Choroid plexus epithelial cell (primary cell): Measurements from ENCODE around the gene LIN9.
A peak's percentile ranks its signal among the peaks of the same experiment; 100 is the strongest.
"Not testable (repeated sequence)": the region's sequence is repeated elsewhere in the genome, so short reads cannot be mapped to it uniquely, and the experiment has no call there.

Experiments used
- DNase-seq: peaks from one replicate; pipeline ENCODE4 v3.0.0-alpha.2; 2010; ENCODE audit warnings: low read depth
- H3K4me3 ChIP-seq: 2 replicates; pipeline ENCODE4 v1.5.1; 2011; ENCODE audit warnings: low read depth, mild to moderate bottlenecking, control low read depth, low read length, moderate library complexity
- TF ChIP-seq, protein P1 (sequence below): conservative IDR thresholded peaks from 2 replicates; pipeline ENCODE4 v1.5.1; 2011; ENCODE audit warnings: low read depth, mild to moderate bottlenecking, control low read depth, inconsistent platforms, low read length, moderate library complexity

LIN9 gene

DNA sequence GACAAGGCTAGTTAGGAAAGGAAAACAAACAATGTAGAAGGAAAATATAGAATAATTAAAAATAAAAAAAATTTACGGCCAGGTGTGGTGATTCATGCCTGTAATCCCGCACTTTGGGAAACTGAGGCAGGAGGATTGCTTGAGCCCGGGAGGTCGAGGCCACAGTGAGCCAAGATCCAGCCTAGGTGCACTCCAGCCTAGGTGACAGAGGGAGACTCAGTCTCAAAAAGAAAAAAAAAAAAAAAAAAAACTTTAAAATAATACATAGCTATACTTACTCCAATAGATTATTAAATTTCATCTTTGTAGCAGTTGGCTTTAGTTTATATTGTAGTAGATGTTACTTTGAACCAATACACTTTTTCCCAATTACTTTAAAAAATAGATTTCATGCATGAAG, 32.0 kb downstream of the LIN9 start:
- no peak overlapping the region for H3K4me3 ChIP-seq
- TF ChIP-seq, protein P1, sequence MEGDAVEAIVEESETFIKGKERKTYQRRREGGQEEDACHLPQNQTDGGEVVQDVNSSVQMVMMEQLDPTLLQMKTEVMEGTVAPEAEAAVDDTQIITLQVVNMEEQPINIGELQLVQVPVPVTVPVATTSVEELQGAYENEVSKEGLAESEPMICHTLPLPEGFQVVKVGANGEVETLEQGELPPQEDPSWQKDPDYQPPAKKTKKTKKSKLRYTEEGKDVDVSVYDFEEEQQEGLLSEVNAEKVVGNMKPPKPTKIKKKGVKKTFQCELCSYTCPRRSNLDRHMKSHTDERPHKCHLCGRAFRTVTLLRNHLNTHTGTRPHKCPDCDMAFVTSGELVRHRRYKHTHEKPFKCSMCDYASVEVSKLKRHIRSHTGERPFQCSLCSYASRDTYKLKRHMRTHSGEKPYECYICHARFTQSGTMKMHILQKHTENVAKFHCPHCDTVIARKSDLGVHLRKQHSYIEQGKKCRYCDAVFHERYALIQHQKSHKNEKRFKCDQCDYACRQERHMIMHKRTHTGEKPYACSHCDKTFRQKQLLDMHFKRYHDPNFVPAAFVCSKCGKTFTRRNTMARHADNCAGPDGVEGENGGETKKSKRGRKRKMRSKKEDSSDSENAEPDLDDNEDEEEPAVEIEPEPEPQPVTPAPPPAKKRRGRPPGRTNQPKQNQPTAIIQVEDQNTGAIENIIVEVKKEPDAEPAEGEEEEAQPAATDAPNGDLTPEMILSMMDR: no peak
- DNase-seq: no peak

DNA sequence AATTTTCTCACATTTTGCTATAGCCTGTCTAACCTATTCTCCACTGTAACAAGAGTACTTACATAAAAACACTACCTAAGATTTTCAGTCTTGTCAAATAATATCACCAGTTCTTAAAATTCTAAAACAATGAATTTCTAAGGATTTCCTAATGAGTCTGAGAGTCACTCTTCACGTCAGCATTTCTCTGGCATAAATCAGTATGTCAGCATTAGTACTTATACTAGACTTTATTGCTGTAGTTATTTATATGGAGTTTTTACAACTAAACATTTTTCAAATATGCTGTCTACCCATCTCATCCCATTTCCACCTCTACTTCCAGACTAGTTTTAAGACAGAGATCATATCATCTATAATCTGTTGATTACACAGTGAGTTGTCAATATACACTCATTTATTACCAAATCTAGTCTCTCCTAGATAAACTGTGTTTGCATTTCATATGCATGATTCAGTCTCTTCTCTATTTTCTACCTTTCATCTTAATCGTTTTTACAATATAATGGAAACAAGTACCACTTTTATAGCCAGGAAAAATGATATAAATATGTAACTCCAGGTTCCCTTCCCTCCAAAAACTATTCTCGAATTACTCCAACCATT, 32.8 kb downstream of the LIN9 start:
- no peak for DNase-seq
- no peak overlapping the region for H3K4me3 ChIP-seq
- TF ChIP-seq, protein P1: no peak

DNA sequence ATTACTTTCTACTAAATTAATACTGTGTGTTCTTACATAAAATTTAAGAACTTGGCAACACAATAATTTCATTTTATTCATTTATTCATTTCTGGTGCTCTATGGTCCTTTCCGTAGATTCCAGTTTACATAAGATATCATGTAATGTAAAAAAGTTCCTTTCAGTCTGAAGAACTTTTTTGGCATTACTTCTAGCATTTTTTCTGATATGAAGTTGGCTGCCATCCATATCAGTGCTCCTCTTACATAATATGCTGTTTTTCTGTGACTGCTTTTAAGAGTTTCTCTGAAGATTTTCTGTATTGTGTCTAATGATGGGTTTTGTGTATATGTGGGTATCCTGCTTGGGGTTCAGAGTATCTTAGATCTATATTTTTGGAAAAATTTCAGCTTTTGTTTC, 34.8 kb downstream of the LIN9 start:
- peak; percentile 58 for DNase-seq
- H3K4me3 ChIP-seq: no peak overlapping the region
- TF ChIP-seq, protein P1: no peak

DNA sequence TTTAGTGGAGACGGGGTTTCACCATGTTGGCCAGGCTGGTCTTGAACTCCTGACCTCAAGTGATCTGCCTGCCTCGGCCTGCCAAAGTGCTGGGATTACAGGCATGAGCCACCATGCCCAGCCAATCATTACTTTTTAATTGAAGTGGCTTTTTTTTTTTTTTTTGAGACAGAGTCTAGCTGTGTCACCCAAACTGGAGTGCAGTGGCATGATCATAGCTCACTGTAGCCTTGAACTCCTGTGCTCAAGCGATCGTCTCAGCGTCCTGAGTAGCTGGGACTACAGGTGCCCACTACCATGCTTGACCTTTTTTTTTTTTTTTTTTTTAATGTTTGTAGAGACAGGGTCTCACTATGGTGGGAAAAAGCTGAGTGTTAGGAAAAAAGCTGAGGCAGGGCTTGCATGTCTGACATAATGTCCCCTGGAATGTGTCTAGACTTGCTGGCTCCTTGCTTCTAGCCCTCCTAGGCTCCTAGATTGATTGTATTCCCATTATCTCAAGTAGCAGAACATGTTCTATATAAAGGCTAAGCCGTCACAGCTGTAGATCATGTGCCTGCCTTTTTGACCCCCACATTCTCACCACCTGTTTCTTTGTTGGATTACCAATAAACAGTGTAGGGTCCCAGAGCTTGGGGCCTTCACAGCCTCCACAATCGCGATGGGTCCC, 36.6 kb downstream of the LIN9 start:
- not testable (repeated sequence) for DNase-seq

DNA sequence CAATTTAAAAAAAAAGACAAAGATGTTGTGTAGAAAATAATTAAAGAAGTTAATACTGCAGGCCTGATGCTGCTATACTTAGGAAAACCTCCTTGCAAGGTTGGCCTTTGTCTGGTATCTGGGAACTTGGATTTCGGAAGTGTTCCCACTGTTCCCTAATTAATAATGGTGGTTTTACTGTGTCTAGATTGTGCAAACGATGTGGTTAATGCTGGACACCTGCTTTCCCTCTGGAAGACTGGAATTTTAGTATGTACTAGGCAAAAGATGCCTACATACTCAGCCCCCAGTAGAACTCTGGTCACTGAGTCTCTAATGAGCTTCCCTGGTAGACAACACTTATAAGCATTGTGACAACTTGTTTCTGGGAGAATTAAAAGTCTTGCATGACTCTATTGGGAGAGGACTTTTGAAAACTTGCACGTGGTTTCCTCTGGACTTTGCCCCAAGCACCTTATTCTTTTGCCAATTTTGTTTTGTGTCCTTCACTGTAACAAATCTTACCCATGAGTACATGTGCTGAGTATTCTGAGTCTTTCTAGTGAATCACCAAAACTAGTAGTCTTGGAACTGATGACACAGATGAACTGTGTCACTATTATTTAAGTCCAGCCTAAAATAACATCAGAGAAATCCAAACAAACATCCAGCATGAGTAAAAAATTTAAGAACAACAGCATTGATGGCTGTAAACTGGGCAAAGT, 40.4 kb downstream of the LIN9 start:
- TF ChIP-seq, protein P1: no peak
- DNase-seq: peak; percentile 14
- no peak overlapping the region for H3K4me3 ChIP-seq

More for the DNA sequence above, 36.6 kb downstream of the LIN9 start:
- not testable (repeated sequence) for H3K4me3 ChIP-seq

DNA sequence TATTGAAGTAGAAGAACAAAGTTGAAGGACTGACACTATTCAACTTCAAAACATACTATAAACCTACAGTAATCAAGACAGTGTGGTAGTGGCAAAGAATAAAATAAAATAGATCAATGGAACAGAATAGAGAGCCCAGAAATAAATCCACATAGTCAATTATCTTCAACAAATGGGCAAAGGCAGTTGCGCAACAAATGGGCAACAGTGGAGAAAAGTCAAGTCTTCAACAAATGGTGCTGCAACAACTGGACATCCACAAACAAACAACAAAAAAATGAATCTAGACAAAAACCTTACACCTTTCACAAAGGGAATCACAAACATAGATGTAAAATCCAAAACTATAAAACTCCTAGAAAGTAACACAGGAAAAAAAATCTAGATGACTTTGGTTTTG, 47.1 kb downstream of the LIN9 start:
- TF ChIP-seq, protein P1: no peak
- no peak overlapping the region for H3K4me3 ChIP-seq
- no peak for DNase-seq

DNA sequence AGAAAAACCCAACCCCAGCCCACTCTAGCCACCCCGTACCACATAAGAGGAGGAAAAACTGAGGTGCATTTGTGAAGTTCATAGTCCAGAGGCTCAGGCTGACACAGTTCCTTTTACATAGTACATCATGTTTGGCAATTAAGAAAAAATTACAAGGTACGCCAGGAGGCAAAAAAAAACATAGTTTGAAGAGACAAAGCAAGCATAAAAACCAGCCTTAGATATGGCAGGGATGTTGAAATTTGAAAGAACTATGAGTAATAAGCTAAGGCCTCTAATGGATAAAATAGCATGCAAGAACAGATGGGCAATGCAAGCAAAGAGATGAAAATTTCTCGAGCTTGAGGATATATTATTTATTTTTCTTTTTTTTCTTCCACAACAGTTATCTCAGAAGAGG, 53.6 kb downstream of the LIN9 start:
- TF ChIP-seq, protein P1: no peak
- peak; percentile 45 for DNase-seq
- no peak overlapping the region for H3K4me3 ChIP-seq
